SU-DHL-6 (cell line): ENCODE data around the gene AURKB.

Experiments used
- EZH2phosphoT487 ChIP-seq: fragments of 200-600 bp; sonication (generic), shearing (Covaris generic); conservative IDR thresholded peaks from 2 replicates; pipeline ENCODE4 v1.6.1; 2018; ENCODE audit warnings: mild to moderate bottlenecking, antibody characterized with exemption, low read length, moderate library complexity, mixed read lengths
- TF ChIP-seq, protein P1 (sequence below): fragments of 200-600 bp; sonication (generic); IDR thresholded peaks from one replicate; pipeline ENCODE4 v1.5.1; 2017; ENCODE audit warnings: antibody characterized with exemption, mild to moderate bottlenecking, low read length, moderate library complexity; ENCODE audit not compliant: insufficient read depth, poor library complexity, severe bottlenecking

DNA sequence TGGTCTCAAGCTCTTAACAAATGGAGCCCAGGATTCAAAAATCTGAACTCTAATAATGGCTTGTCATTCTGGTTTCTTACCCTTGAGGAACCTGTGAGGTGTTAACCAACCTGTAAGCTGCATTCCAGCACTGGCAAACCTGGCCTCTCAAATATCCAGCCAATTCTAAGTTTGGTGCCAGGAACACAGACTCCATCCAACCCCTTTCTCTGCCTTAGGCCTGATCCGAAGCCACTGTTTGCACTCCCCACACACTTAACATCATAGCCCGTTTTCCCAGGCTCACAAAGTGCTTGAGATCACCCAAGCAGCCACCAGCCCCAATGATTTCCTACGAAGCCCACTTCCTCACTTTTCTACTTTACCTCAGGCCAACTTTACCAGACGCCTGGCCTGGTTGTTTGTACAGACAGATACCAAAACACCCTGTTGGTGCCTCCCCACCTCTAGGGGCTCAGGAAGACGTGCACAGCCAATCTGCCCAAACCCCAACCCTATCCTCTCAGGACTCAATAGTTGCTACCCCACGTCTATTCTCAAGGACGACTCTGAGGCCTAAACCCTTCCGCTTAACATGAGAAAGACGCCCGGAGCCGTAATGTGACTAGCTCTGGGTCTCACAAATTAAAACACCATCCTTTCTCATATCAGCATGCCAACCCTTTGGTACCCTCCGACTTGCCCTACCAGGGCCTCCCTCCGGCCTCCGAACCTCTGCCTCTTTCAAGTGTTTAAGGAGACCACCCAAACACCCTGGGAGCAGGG, 55.0 kb downstream of the AURKB start:
- TF ChIP-seq, protein P1, sequence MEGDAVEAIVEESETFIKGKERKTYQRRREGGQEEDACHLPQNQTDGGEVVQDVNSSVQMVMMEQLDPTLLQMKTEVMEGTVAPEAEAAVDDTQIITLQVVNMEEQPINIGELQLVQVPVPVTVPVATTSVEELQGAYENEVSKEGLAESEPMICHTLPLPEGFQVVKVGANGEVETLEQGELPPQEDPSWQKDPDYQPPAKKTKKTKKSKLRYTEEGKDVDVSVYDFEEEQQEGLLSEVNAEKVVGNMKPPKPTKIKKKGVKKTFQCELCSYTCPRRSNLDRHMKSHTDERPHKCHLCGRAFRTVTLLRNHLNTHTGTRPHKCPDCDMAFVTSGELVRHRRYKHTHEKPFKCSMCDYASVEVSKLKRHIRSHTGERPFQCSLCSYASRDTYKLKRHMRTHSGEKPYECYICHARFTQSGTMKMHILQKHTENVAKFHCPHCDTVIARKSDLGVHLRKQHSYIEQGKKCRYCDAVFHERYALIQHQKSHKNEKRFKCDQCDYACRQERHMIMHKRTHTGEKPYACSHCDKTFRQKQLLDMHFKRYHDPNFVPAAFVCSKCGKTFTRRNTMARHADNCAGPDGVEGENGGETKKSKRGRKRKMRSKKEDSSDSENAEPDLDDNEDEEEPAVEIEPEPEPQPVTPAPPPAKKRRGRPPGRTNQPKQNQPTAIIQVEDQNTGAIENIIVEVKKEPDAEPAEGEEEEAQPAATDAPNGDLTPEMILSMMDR, result no peak
- TF ChIP-seq EZH2phosphoT487, result no peak
